Fibroblast of gingiva (primary cell): Measurements from ENCODE around the gene FLCN.
"Not testable (repeated sequence)": the region's sequence is repeated elsewhere in the genome, so short reads cannot be mapped to it uniquely, and the experiment has no call there.

Experiments
- DNase-seq: peaks from one replicate; pipeline ENCODE4 v3.0.0-alpha.2; 2011; ENCODE audit warnings: low read depth

Gene FLCN

GRCh38 chr17:17213775-17214174 lies 23.2 kb downstream of the FLCN start:
- DNase-seq: no peak

GRCh38 chr17:17207998-17208397 lies 29.0 kb downstream of the FLCN start:
- DNase-seq: no peak

GRCh38 chr17:17206913-17207335 lies 30.0 kb downstream of the FLCN start:
- DNase-seq: no peak

GRCh38 chr17:17206124-17206912 lies 30.6 kb downstream of the FLCN start, which contains the start of gene PLD6:
Gene PLD6 (minus strand): TSS chr17:17206333. CDS start chr17:17206286, 47 bp downstream.
- peak; percentile 68 for DNase-seq

- DNase-seq: peak; percentile 33
These were observed 31.4 kb downstream of the FLCN start for GRCh38 chr17:17205368-17206123.

- no peak for DNase-seq
These were observed 32.2 kb downstream of the FLCN start for GRCh38 chr17:17204635-17205231.

GRCh38 chr17:17204041-17204591 lies 32.9 kb downstream of the FLCN start:
- peak; percentile 56 for DNase-seq

GRCh38 chr17:17203173-17203730 lies 33.7 kb downstream of the FLCN start:
- no peak for DNase-seq

- DNase-seq: peak; percentile 26
These were observed 35.1 kb downstream of the FLCN start for GRCh38 chr17:17201907-17202306.

GRCh38 chr17:17201271-17201670 lies 35.7 kb downstream of the FLCN start:
- no peak for DNase-seq

- peak; percentile 29 for DNase-seq
These were observed 36.1 kb downstream of the FLCN start for GRCh38 chr17:17200831-17201230.

GRCh38 chr17:17200311-17200710 lies 36.7 kb downstream of the FLCN start:
- no peak for DNase-seq

- no peak for DNase-seq
These were observed 38.7 kb downstream of the FLCN start for GRCh38 chr17:17198281-17198680.

- no peak for DNase-seq
These were observed 40.2 kb downstream of the FLCN start for GRCh38 chr17:17196776-17197175.

GRCh38 chr17:17195466-17195865 lies 41.5 kb downstream of the FLCN start:
- DNase-seq: not testable (repeated sequence)

- DNase-seq: no peak
These were observed 45.0 kb downstream of the FLCN start for GRCh38 chr17:17191961-17192381.

- DNase-seq: peak; percentile 41
These were observed 45.6 kb downstream of the FLCN start for GRCh38 chr17:17191346-17191792.

GRCh38 chr17:17190188-17190587 lies 46.8 kb downstream of the FLCN start:
- DNase-seq: no peak

GRCh38 chr17:17189559-17189958 lies 47.4 kb downstream of the FLCN start:
- no peak for DNase-seq

- no peak for DNase-seq
These were observed 48.4 kb downstream of the FLCN start for GRCh38 chr17:17188586-17188985.

GRCh38 chr17:17186551-17187505 lies 50.1 kb downstream of the FLCN start:
- DNase-seq: no peak
